ENCODE results near the gene PGM1.

PGM1 gene

GRCh38 chr1:63701187-63701586, 108.0 kb downstream of the PGM1 start:
- DNase-seq (ENCODE audit: low spot score) = no peak

GRCh38 chr1:63703701-63704107, 110.5 kb downstream of the PGM1 start:
- DNase-seq (ENCODE audit: low spot score) = no peak

- DNase-seq (ENCODE audit: low spot score) = no peak
These were observed 111.2 kb downstream of the PGM1 start for GRCh38 chr1:63704443-63704842.

GRCh38 chr1:63705078-63705477, 111.9 kb downstream of the PGM1 start:
- no peak for DNase-seq (ENCODE audit: low spot score)

DNA sequence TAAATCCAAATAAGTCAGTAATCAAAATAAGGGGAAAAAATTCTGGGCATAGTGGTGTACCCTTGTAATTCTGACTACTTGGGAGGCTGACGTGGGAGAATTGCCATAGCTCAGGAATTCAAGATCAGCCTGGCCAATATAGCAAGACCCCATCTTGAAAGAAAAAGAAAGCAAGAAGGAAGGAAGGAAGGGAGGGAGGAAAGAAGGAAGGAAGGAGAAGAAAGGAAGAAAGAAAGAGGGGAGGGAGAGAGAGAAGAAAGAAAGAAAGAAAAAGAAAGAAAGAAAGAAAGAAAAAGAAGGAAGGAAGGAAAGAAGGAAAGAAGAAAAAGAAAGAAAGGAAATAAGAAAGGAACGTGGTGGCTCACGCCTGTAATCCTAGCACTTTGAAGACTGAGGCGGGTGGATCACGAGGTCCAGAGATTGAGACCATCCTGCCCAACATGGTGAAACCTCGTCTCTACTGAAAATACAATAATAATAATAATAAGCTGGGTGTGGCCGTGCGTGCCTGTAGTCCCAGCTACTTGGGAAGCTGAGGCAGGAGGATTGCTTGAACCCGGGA, 116.1 kb downstream of the PGM1 start:
- no peak for DNase-seq (ENCODE audit: low spot score)
